ENCODE results near the gene NEK6.
A peak's percentile ranks its signal among the peaks of the same experiment; 100 is the strongest.

NEK6 gene

GRCh38 chr9:124269556-124269955, 11.8 kb downstream of the NEK6 start:
- Mint-ChIP-seq H3K4me3 (no peak overlapping the region), H3K27ac (peak overlapping the region in 1 of 3 experiments; percentile 79), H3K9me3 (no peaks in the 10 kb centered on the region), H3K36me3 (ENCODE audit: low read depth) (no peaks in the 10 kb centered on the region), H3K4me1 (peaks cover 50% of the 10 kb centered on the region), H3K27me3 (ENCODE audit: low read depth) (no peaks in the 10 kb centered on the region)
- TF ChIP-seq CTCF (IDR thresholded peaks at IDR 0.05; ENCODE audit: unreplicated experiment in 3 of 3) = no peak

- TF ChIP-seq CTCF (IDR thresholded peaks at IDR 0.05; ENCODE audit: unreplicated experiment in 3 of 3) = no peak
- Mint-ChIP-seq H3K4me3 (no peak overlapping the region), H3K9me3 (no peaks in the 10 kb centered on the region), H3K27me3 (ENCODE audit: low read depth) (no peaks in the 10 kb centered on the region), H3K36me3 (ENCODE audit: low read depth) (no peaks in the 10 kb centered on the region), H3K27ac (peak overlapping the region in 2 of 3 experiments; percentile 79 to 81), H3K4me1 (peaks cover 48% of the 10 kb centered on the region)
Measured at GRCh38 chr9:124270504-124271335, 13.0 kb downstream of the NEK6 start.

- TF ChIP-seq CTCF (IDR thresholded peaks at IDR 0.05; ENCODE audit: unreplicated experiment in 3 of 3) = no peak
- Mint-ChIP-seq H3K36me3 (ENCODE audit: low read depth) (no peaks in the 10 kb centered on the region), H3K4me1 (peaks cover 45% of the 10 kb centered on the region), H3K9me3 (no peaks in the 10 kb centered on the region), H3K27ac (no peak overlapping the region), H3K27me3 (ENCODE audit: low read depth) (no peaks in the 10 kb centered on the region), H3K4me3 (no peak overlapping the region)
Measured at GRCh38 chr9:124271660-124272059, 13.9 kb downstream of the NEK6 start.

- Mint-ChIP-seq H3K9me3 (no peaks in the 10 kb centered on the region), H3K27ac (peak overlapping the region in 1 of 3 experiments; percentile 33), H3K27me3 (ENCODE audit: low read depth) (no peaks in the 10 kb centered on the region), H3K36me3 (ENCODE audit: low read depth) (no peaks in the 10 kb centered on the region), H3K4me1 (peaks cover 42% of the 10 kb centered on the region), H3K4me3 (no peak overlapping the region)
- TF ChIP-seq CTCF (IDR thresholded peaks at IDR 0.05; ENCODE audit: unreplicated experiment in 3 of 3) = no peak
Measured at GRCh38 chr9:124272118-124272517, 14.4 kb downstream of the NEK6 start.

GRCh38 chr9:124272979-124273378, 15.2 kb downstream of the NEK6 start:
- Mint-ChIP-seq H3K36me3 (ENCODE audit: low read depth) (no peaks in the 10 kb centered on the region), H3K27me3 (ENCODE audit: low read depth) (no peaks in the 10 kb centered on the region), H3K9me3 (no peaks in the 10 kb centered on the region), H3K27ac (peak overlapping the region in 2 of 3 experiments; percentile 40 to 52), H3K4me1 (peaks cover 39% of the 10 kb centered on the region), H3K4me3 (no peak overlapping the region)
- TF ChIP-seq CTCF (IDR thresholded peaks at IDR 0.05; ENCODE audit: unreplicated experiment in 3 of 3) = no peak
